Panc1 (cell line): ENCODE results near the gene EPYC. TPM values are rescaled to one million over a fixed set of nuclear protein-coding genes. Genes with fewer than 3 reads are reported as not detected.

ENCODE experiments used
- ATAC-seq: fragments of 200-7000 bp; cut with Tn5 transposase; 2 replicates; pipeline ENCODE4 v1.9.1; 2020; ENCODE audit warnings: mild to moderate bottlenecking, moderate library complexity
- BruUV-seq: library from RNA; stranded (reverse); fragments of 400-500 nt; replicated peaks from 2 replicates; lab custom pipeline; 2021; lab: Mats Ljungman, UMichigan
- CTCF ChIA-PET: fragments of 300-600 bp; sonication (Branson Sonifier 250); formaldehyde crosslinking; loops from one replicate; lab custom pipeline; 2022; ENCODE audit warnings: antibody characterized with exemption; lab: Charles Lee
- POLR2A ChIA-PET: fragments of 300-600 bp; sonication (Branson Sonifier 250); formaldehyde crosslinking; loops from one replicate; lab custom pipeline; 2022; ENCODE audit warnings: antibody characterized with exemption; lab: Charles Lee
- DNase-seq: peaks from one replicate; pipeline ENCODE4 v3.0.0-alpha.2; 2010; ENCODE audit warnings: low read depth, low spot score
- H3K27ac ChIP-seq: 2 replicates; pipeline ENCODE4 v1.5.1; 2011; ENCODE audit warnings: mild to moderate bottlenecking, low read length, inconsistent platforms
- H3K27me3 ChIP-seq: fragments of 200-500 bp; sonication (Bioruptor generic); 2 replicates; pipeline ENCODE4 v1.6.0; 2014; ENCODE audit warnings: low read length, inconsistent platforms; ENCODE audit not compliant: control insufficient read depth, insufficient read depth
- H3K36me3 ChIP-seq: fragments of 200-500 bp; sonication (Bioruptor generic); 2 replicates; pipeline ENCODE4 v1.5.1; 2014; ENCODE audit warnings: inconsistent platforms, mild to moderate bottlenecking, low read length, moderate library complexity; ENCODE audit not compliant: control insufficient read depth, insufficient read depth
- H3K4me1 ChIP-seq: 2 replicates; pipeline ENCODE4 v1.5.1; 2011; ENCODE audit warnings: inconsistent platforms, mild to moderate bottlenecking, low read length, moderate library complexity; ENCODE audit not compliant: control insufficient read depth, insufficient read depth
- H3K4me3 ChIP-seq, 2 experiments: 2 replicates each; pipeline ENCODE4 v1.5.1; 2011 to 2012; ENCODE audit warnings: low read depth in 2 of 2, low read length in 2 of 2, mild to moderate bottlenecking in 2 of 2, inconsistent platforms in 1 of 2, moderate library complexity in 1 of 2
- H3K9me3 ChIP-seq: fragments of 200-500 bp; sonication (Bioruptor generic); 2 replicates; pipeline ENCODE4 v1.5.1; 2014; ENCODE audit warnings: low read depth, mild to moderate bottlenecking, inconsistent platforms, low read length, moderate library complexity; ENCODE audit not compliant: control insufficient read depth, insufficient read depth
- POLR2AphosphoS5 ChIP-seq: IDR thresholded peaks from 2 replicates; pipeline ENCODE4 v1.6.1; 2012; ENCODE audit warnings: mild to moderate bottlenecking, low read depth, low read length, moderate library complexity
- REST ChIP-seq, 2 experiments: IDR thresholded peaks; 2 replicates each; pipeline ENCODE4 v1.6.1; 2011 to 2012; ENCODE audit warnings: low read depth in 2 of 2, control low read depth in 1 of 2, low read length in 1 of 2, mild to moderate bottlenecking in 1 of 2, moderate library complexity in 1 of 2; ENCODE audit not compliant: insufficient read depth in 1 of 2
- SIN3A ChIP-seq: IDR thresholded peaks from 2 replicates; pipeline ENCODE4 v1.6.1; 2012; ENCODE audit warnings: low read depth, mild to moderate bottlenecking, low read length, moderate library complexity, borderline replicate concordance; ENCODE audit not compliant: insufficient read depth
- TCF7L2 ChIP-seq: IDR thresholded peaks from 2 replicates; pipeline ENCODE4 v1.6.1; 2011; ENCODE audit warnings: mild to moderate bottlenecking, low read depth, low read length, inconsistent platforms
- in situ Hi-C: cut with HindIII; loops from 2 replicates; pipeline ENCODE4 v1.10.0; 2016; ENCODE audit warnings: low sequenced_read_pairs, low pct_unique_long_range_greater_than_20kb
- intact Hi-C: fragments of 100-400 bp; cut with micrococcal nuclease; formaldehyde crosslinking; loops from one replicate; pipeline ENCODE4 v1.10.0; 2022; ENCODE audit not compliant: unreplicated experiment
- total RNA-seq: library from RNA; stranded (reverse); gene quantifications from one replicate; pipeline ENCODE4 v1.2.1, GENCODE V29; 2021; ENCODE audit not compliant: unreplicated experiment
- TF ChIP-seq, protein P1 (sequence below): fragments of 450-650 bp; IDR thresholded peaks from 2 replicates; pipeline ENCODE4 v1.5.1; 2017; ENCODE audit warnings: mild to moderate bottlenecking

Gene EPYC
- total RNA-seq, 1 experiment from 2014 or later: not detected

- intact Hi-C loops: no loop called here
- no peaks in the 10 kb centered on the region for H3K36me3 ChIP-seq
- TF ChIP-seq TCF7L2 (no peak), REST (IDR thresholded peaks at IDR 0.05; ENCODE audit: insufficient read depth in 1 of 2, low read depth in 2 of 2, low read length in 1 of 2) (no peak), POLR2AphosphoS5 (no peak), SIN3A (no peak)
- TF ChIP-seq, protein P1, sequence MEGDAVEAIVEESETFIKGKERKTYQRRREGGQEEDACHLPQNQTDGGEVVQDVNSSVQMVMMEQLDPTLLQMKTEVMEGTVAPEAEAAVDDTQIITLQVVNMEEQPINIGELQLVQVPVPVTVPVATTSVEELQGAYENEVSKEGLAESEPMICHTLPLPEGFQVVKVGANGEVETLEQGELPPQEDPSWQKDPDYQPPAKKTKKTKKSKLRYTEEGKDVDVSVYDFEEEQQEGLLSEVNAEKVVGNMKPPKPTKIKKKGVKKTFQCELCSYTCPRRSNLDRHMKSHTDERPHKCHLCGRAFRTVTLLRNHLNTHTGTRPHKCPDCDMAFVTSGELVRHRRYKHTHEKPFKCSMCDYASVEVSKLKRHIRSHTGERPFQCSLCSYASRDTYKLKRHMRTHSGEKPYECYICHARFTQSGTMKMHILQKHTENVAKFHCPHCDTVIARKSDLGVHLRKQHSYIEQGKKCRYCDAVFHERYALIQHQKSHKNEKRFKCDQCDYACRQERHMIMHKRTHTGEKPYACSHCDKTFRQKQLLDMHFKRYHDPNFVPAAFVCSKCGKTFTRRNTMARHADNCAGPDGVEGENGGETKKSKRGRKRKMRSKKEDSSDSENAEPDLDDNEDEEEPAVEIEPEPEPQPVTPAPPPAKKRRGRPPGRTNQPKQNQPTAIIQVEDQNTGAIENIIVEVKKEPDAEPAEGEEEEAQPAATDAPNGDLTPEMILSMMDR: no peak
- no peak for DNase-seq
- no peak overlapping the region for H3K4me3 ChIP-seq
- H3K27ac ChIP-seq: no peak overlapping the region
- ChIA-PET POLR2A (no interaction called here), CTCF (no interaction called here)
- no peaks in the 10 kb centered on the region for H3K4me1 ChIP-seq
- H3K27me3 ChIP-seq: no peaks in the 10 kb centered on the region
- no peak for ATAC-seq
- BruUV-seq: no TSS peak
- in situ Hi-C loops: no loop called here
- no peaks in the 10 kb centered on the region for H3K9me3 ChIP-seq
Measured at GRCh38 chr12:90936230-90937005, 68.4 kb downstream of the EPYC start.

DNA sequence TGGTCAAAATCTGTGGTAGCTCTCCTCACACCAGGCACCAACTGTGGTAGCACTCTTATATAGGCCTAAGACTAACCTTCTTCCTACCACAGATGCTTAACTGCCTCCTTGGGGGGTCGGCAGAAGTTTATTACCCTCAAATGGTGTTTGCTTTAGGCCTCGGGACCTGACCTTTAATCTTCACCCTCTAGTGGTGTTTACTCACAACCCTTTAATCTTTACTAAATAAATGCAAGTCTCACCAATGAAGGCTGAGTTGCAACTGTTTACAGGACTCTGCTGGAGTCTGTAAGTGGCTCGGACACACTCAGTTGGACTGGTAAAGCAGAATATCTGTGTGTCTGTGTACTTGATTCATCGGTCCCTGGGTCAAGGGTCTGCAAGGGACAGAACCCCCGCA lies 79.2 kb downstream of the EPYC start:
- ATAC-seq (no peak), DNase-seq (no peak)
- H3K27ac ChIP-seq: no peak overlapping the region
- no peaks in the 10 kb centered on the region; the same call in 1 of the 2 replicates for H3K9me3 ChIP-seq
- intact Hi-C loops: no loop called here
- ChIA-PET POLR2A (no interaction called here), CTCF (no interaction called here)
- H3K4me3 ChIP-seq: no peak overlapping the region
- in situ Hi-C loops: no loop called here
- no TSS peak for BruUV-seq
- no peaks in the 10 kb centered on the region for H3K36me3 ChIP-seq
- no peaks in the 10 kb centered on the region for H3K4me1 ChIP-seq
- TF ChIP-seq REST (IDR thresholded peaks at IDR 0.05; ENCODE audit: insufficient read depth in 1 of 2, low read depth in 2 of 2, low read length in 1 of 2): no peak
- no peaks in the 10 kb centered on the region for H3K27me3 ChIP-seq
